Measurements from ENCODE around the gene SEC16A. TPM values are rescaled to one million over a fixed set of nuclear protein-coding genes. Genes with fewer than 3 reads are reported as not detected.

The SEC16A gene
- total RNA-seq, 1 donor = 38.4 TPM

- H3K27ac ChIP-seq (ENCODE audit: low read depth, low read length) = no peak overlapping the region
- TF ChIP-seq CTCF (IDR thresholded peaks at IDR 0.05; ENCODE audit: extremely low read depth, low read depth, low read length) = no peak
- no peak overlapping the region for H2AFZ ChIP-seq (ENCODE audit: low read length)
- no peaks in the 10 kb centered on the region for H4K20me1 ChIP-seq (ENCODE audit: insufficient read depth, low read length)
- H3K27me3 ChIP-seq (ENCODE audit: insufficient read depth, low read length) = no peaks in the 10 kb centered on the region
- peaks cover 50% of the 10 kb centered on the region for H3K36me3 ChIP-seq (ENCODE audit: insufficient read depth, low read length)
- H3K4me2 ChIP-seq (ENCODE audit: insufficient read depth, low read length) = no peak overlapping the region
- no peak for DNase-seq (ENCODE audit: insufficient read length, low spot score, missing footprints)
- H3K4me1 ChIP-seq (ENCODE audit: insufficient read depth, low read length) = no peaks in the 10 kb centered on the region
- no peaks in the 10 kb centered on the region for H3K9me3 ChIP-seq (ENCODE audit: low read depth, low read length)
- H3K79me2 ChIP-seq (ENCODE audit: insufficient read depth, low read length) = no peaks in the 10 kb centered on the region
- no peak overlapping the region for H3K4me3 ChIP-seq (ENCODE audit: insufficient read depth, low read length)
Measured at GRCh38 chr9:136424750-136425362, 58.0 kb downstream of the SEC16A start.

GRCh38 chr9:136423432-136424146 lies 59.3 kb downstream of the SEC16A start:
- no peak overlapping the region for H2AFZ ChIP-seq (ENCODE audit: low read length)
- H3K9me3 ChIP-seq (ENCODE audit: low read depth, low read length) = no peaks in the 10 kb centered on the region
- H3K27ac ChIP-seq (ENCODE audit: low read depth, low read length) = no peak overlapping the region
- TF ChIP-seq CTCF (IDR thresholded peaks at IDR 0.05; ENCODE audit: extremely low read depth, low read depth, low read length) = no peak
- DNase-seq (ENCODE audit: insufficient read length, low spot score, missing footprints) = no peak
- H3K36me3 ChIP-seq (ENCODE audit: insufficient read depth, low read length) = peaks cover 56% of the 10 kb centered on the region
- no peaks in the 10 kb centered on the region for H3K4me1 ChIP-seq (ENCODE audit: insufficient read depth, low read length)
- H3K4me2 ChIP-seq (ENCODE audit: insufficient read depth, low read length) = no peak overlapping the region
- no peaks in the 10 kb centered on the region for H4K20me1 ChIP-seq (ENCODE audit: insufficient read depth, low read length)
- H3K4me3 ChIP-seq (ENCODE audit: insufficient read depth, low read length) = no peak overlapping the region
- H3K27me3 ChIP-seq (ENCODE audit: insufficient read depth, low read length) = no peaks in the 10 kb centered on the region
- no peaks in the 10 kb centered on the region for H3K79me2 ChIP-seq (ENCODE audit: insufficient read depth, low read length)

- Histone ChIP-seq H3K9me3 (ENCODE audit: low read depth, low read length) (no peaks in the 10 kb centered on the region), H4K20me1 (ENCODE audit: insufficient read depth, low read length) (peaks cover 3% of the 10 kb centered on the region), H3K79me2 (ENCODE audit: insufficient read depth, low read length) (no peaks in the 10 kb centered on the region), H3K4me3 (ENCODE audit: insufficient read depth, low read length) (no peak overlapping the region), H3K4me2 (ENCODE audit: insufficient read depth, low read length) (no peak overlapping the region), H3K36me3 (ENCODE audit: insufficient read depth, low read length) (peaks cover 61% of the 10 kb centered on the region), H2AFZ (ENCODE audit: low read length) (no peak overlapping the region), H3K27me3 (ENCODE audit: insufficient read depth, low read length) (no peaks in the 10 kb centered on the region), H3K4me1 (ENCODE audit: insufficient read depth, low read length) (no peaks in the 10 kb centered on the region), H3K27ac (ENCODE audit: low read depth, low read length) (no peak overlapping the region)
- no peak for TF ChIP-seq CTCF (IDR thresholded peaks at IDR 0.05; ENCODE audit: extremely low read depth, low read depth, low read length)
- DNase-seq (ENCODE audit: insufficient read length, low spot score, missing footprints) = no peak
Measured at GRCh38 chr9:136422876-136423275, 60.0 kb downstream of the SEC16A start.

- Histone ChIP-seq H3K9me3 (ENCODE audit: low read depth, low read length) (no peaks in the 10 kb centered on the region), H3K4me2 (ENCODE audit: insufficient read depth, low read length) (no peak overlapping the region), H3K4me1 (ENCODE audit: insufficient read depth, low read length) (no peaks in the 10 kb centered on the region), H3K36me3 (ENCODE audit: insufficient read depth, low read length) (peaks cover 72% of the 10 kb centered on the region), H4K20me1 (ENCODE audit: insufficient read depth, low read length) (peaks cover 7% of the 10 kb centered on the region), H3K27ac (ENCODE audit: low read depth, low read length) (no peak overlapping the region), H2AFZ (ENCODE audit: low read length) (no peak overlapping the region), H3K79me2 (ENCODE audit: insufficient read depth, low read length) (peaks cover 4% of the 10 kb centered on the region), H3K4me3 (ENCODE audit: insufficient read depth, low read length) (no peak overlapping the region), H3K27me3 (ENCODE audit: insufficient read depth, low read length) (no peaks in the 10 kb centered on the region)
- TF ChIP-seq CTCF (IDR thresholded peaks at IDR 0.05; ENCODE audit: extremely low read depth, low read depth, low read length) = no peak
- no peak for DNase-seq (ENCODE audit: insufficient read length, low spot score, missing footprints)
Measured at GRCh38 chr9:136421791-136422190, 61.0 kb downstream of the SEC16A start.

Data from osteoblast (primary cell).